T47D (cell line): ENCODE results near the gene S100A8.

Experiments
- DNase-seq, 2 experiments: peaks; one replicate each; pipeline versions ENCODE4 v3.0.0 to v3.0.0-alpha.2; 2011 to 2012; ENCODE audit warnings: low read depth in 1 of 2, low spot score in 1 of 2
- JUND ChIP-seq: IDR thresholded peaks from 2 replicates; pipeline ENCODE4 v1.6.1; 2012; ENCODE audit warnings: low read depth
- in situ Hi-C: cut with HindIII; loops from 2 replicates; pipeline ENCODE4 v1.10.0; 2016; ENCODE audit warnings: low sequenced_read_pairs, low pct_unique_long_range_greater_than_20kb

Gene S100A8

GRCh38 chr1:153404768-153405167, 13.9 kb upstream of the S100A8 start:
- DNase-seq, result peak; percentile 45 to 73
- TF ChIP-seq JUND, result no peak
- in situ Hi-C loops, result no loop called here

- no peak for TF ChIP-seq JUND
- DNase-seq, result no peak
Measured at GRCh38 chr1:153404086-153404635, 13.3 kb upstream of the S100A8 start.

GRCh38 chr1:153403421-153404085, 12.7 kb upstream of the S100A8 start:
- in situ Hi-C loops, result no loop called here
- no peak for TF ChIP-seq JUND
- no peak for DNase-seq

More at GRCh38 chr1:153404086-153404635, 13.3 kb upstream of the S100A8 start:
- in situ Hi-C loops, result no loop called here

GRCh38 chr1:153402226-153402625, 11.4 kb upstream of the S100A8 start:
- DNase-seq, result no peak
- TF ChIP-seq JUND, result no peak
- in situ Hi-C loops, result no loop called here

- no peak for DNase-seq
- in situ Hi-C loops, result no loop called here
- TF ChIP-seq JUND, result no peak
Measured at GRCh38 chr1:153401461-153401860, 10.6 kb upstream of the S100A8 start.

GRCh38 chr1:153400244-153400643, 9.4 kb upstream of the S100A8 start:
- TF ChIP-seq JUND, result no peak
- in situ Hi-C loops, result no loop called here
- DNase-seq, result no peak

- no peak for DNase-seq
- TF ChIP-seq JUND, result no peak
- in situ Hi-C loops, result no loop called here
Measured at GRCh38 chr1:153399401-153400055, 8.7 kb upstream of the S100A8 start.

- no peak for DNase-seq
- in situ Hi-C loops, result no loop called here
- TF ChIP-seq JUND, result no peak
Measured at GRCh38 chr1:153397924-153398651, 7.2 kb upstream of the S100A8 start.

GRCh38 chr1:153397051-153397923, 6.4 kb upstream of the S100A8 start:
- no peak for DNase-seq
- in situ Hi-C loops, result no loop called here

GRCh38 chr1:153396461-153396860, 5.6 kb upstream of the S100A8 start:
- no peak for DNase-seq
- in situ Hi-C loops, result no loop called here

More at GRCh38 chr1:153397051-153397923, 6.4 kb upstream of the S100A8 start:
- TF ChIP-seq JUND, result no peak

GRCh38 chr1:153395776-153396175, 4.9 kb upstream of the S100A8 start:
- DNase-seq, result no peak
- TF ChIP-seq JUND, result no peak
- in situ Hi-C loops, result no loop called here

More at GRCh38 chr1:153396461-153396860, 5.6 kb upstream of the S100A8 start:
- TF ChIP-seq JUND, result no peak

GRCh38 chr1:153395136-153395685, 4.3 kb upstream of the S100A8 start:
- TF ChIP-seq JUND, result no peak
- DNase-seq, result no peak
- in situ Hi-C loops, result no loop called here
